Erythroblast (primary cell): ENCODE data around the gene OR2A5.

Experiments
- GATA1 ChIP-seq: IDR thresholded peaks from 2 replicates; pipeline ENCODE4 v1.6.1; 2011; ENCODE audit warnings: low read depth, mild to moderate bottlenecking, control low read depth, low read length, moderate library complexity
- POLR2A ChIP-seq: IDR thresholded peaks from 2 replicates; pipeline ENCODE4 v1.6.1; 2011; ENCODE audit warnings: mild to moderate bottlenecking, low read length

GRCh38 chr7:144006692-144007042 lies 42.1 kb upstream of the OR2A5 start:
- TF ChIP-seq POLR2A (no peak), GATA1 (no peak)
